AG04449 (cell line): ENCODE data around the gene CHAT.

Experiments
- CTCF ChIA-PET: fragments of 350-600 bp; formaldehyde crosslinking; extraction: SDS; loops from one replicate; lab custom pipeline; 2021; ENCODE audit warnings: antibody characterized with exemption; lab: Yijun Ruan, JAX
- POLR2A ChIA-PET: fragments of 400-600, 350-600 bp; formaldehyde crosslinking; extraction: SDS; loops from one replicate; lab custom pipeline; 2020; ENCODE audit warnings: antibody characterized with exemption, inconsistent platforms; lab: Yijun Ruan, JAX
- DNase-seq: peaks from one replicate; pipeline ENCODE4 v3.0.0-alpha.2; 2010; ENCODE audit warnings: low read depth, low spot score
- H3K4me3 ChIP-seq: 2 replicates; pipeline ENCODE4 v1.5.1; 2011; ENCODE audit warnings: low read depth, mild to moderate bottlenecking, control low read depth, low read length
- TF ChIP-seq, protein P1 (sequence below): IDR thresholded peaks from one replicate; pipeline ENCODE4 v1.5.1; 2011; ENCODE audit warnings: mild to moderate bottlenecking, moderate library complexity, low read length, control low read depth, inconsistent platforms; ENCODE audit not compliant: insufficient read depth; ENCODE audit errors: missing control alignments

CHAT gene

DNA sequence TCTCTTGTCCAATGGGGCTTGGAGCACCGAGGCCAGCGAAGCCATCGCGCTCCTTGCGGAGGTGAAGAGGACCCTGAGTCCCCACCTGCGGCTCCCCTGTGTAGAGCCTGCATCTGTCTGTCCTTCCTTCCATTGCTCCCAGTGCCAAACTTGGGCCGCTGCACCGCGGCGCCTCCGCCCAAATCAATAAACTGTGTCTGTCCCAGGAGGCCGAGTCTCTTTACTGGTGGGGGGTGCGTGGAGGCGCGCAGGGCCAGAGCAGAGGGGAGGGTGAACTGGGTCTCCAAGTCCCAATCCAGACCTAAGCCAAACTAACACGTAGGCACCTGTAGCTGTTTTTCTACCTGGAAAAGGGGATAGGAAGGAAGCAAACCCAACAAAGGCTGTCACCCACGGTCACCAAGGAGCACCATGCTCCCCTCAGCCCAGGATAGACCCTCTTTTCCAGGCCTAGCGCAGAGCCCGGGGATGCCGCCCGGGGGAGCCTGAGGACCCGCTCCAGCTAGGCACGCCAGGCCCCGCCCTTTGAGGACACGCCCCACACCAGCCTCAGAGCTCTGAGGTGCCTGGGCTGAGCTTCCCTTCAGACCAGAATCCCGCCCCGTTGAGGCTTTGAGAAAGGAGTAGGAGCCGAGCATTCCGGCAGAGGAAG is 1.2 kb upstream of the CHAT start:
- ChIA-PET POLR2A (no interaction called here), CTCF (no interaction called here)

DNA sequence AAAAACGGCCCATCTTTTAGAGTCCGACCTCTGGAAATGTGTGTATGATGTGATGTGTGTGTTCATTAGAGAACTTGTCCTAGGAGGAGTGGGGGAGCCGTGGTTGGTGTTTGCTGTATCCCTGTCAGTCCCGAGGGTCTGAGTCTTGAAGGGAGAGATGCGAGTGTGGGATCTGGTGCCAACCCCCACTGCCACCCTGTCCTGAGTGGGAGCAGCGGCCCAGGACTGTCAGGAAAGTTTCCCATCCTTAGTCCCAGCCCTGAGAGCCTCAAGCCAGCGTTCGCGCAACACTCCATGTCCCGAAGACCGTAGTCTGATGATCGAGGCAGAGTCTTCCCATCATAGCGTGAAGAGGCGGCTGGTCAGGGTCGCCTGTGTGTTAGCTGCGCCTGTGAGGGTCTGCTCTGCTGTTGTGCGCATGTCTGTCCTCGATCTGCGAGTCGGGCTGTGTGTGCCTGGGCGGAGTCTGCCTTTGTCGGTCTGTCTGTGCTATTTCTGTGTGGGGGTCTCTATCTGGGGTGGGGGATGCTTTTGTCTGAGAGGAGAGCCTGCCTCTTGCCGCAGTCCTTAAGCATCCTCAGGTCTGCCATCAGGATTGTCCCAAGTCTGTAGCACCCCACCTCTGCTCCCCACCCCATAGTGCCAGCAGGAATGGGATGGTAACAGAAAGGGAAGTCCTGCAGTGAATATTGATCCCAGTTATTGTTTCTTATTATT is 514 bp upstream of the CHAT start:
- TF ChIP-seq, protein P1, sequence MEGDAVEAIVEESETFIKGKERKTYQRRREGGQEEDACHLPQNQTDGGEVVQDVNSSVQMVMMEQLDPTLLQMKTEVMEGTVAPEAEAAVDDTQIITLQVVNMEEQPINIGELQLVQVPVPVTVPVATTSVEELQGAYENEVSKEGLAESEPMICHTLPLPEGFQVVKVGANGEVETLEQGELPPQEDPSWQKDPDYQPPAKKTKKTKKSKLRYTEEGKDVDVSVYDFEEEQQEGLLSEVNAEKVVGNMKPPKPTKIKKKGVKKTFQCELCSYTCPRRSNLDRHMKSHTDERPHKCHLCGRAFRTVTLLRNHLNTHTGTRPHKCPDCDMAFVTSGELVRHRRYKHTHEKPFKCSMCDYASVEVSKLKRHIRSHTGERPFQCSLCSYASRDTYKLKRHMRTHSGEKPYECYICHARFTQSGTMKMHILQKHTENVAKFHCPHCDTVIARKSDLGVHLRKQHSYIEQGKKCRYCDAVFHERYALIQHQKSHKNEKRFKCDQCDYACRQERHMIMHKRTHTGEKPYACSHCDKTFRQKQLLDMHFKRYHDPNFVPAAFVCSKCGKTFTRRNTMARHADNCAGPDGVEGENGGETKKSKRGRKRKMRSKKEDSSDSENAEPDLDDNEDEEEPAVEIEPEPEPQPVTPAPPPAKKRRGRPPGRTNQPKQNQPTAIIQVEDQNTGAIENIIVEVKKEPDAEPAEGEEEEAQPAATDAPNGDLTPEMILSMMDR = no peak
- no peak overlapping the region for H3K4me3 ChIP-seq
- POLR2A ChIA-PET = no interaction called here
- CTCF ChIA-PET = no interaction called here
- DNase-seq = no peak

More for the DNA sequence above, 1.2 kb upstream of the CHAT start:
- DNase-seq = no peak
- TF ChIP-seq, protein P1 = no peak
- H3K4me3 ChIP-seq = no peak overlapping the region

DNA sequence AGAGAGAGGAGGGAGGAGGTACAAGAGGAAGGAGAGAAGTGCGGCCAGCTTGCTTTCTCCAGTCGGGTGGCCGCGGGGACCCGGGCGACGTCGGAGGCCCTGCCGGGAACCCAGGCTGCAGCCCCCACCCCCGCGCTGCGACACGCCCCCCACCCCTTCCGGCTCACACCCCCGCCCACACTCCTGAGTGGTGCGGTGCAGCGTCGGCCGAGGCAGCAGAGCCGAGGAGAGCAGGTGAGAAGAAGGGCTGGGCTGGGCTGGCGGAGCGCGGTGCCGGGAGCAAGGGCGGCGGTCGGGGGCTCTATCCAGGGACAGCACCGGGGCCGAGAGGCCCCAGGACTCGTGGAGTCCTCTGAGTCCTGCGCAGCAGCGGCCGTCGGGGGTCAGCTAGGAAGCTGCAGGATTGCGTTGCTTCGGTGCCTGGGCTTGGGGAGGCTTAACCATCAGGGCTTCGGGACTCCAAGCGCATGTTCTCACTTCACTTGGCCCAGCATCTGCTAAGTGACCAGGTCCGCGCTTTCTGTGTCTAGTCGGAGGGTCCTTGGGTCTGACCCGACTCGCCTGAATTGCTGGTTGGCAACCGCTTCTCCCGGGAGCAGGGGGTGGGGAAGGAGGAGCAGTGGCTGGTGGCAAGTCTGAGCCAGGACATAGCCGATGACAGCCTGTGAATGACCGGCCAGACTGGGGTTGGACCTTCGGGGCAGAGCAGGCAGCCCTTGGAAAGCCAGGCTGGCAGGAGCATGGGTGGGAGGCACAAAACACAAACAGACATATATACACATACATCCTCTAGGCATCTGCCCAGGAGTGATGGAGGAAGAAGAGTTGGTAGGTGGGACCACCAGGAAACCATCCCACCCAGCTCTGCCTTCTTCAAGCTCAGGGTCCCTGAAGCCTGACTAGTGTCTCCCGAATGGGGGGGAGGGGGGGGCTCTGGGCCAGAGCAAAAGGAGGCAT is 683 bp downstream of the CHAT start:
- TF ChIP-seq, protein P1 = no peak
- CTCF ChIA-PET = no interaction called here
- H3K4me3 ChIP-seq = no peak overlapping the region
- POLR2A ChIA-PET = no interaction called here
- DNase-seq = no peak

DNA sequence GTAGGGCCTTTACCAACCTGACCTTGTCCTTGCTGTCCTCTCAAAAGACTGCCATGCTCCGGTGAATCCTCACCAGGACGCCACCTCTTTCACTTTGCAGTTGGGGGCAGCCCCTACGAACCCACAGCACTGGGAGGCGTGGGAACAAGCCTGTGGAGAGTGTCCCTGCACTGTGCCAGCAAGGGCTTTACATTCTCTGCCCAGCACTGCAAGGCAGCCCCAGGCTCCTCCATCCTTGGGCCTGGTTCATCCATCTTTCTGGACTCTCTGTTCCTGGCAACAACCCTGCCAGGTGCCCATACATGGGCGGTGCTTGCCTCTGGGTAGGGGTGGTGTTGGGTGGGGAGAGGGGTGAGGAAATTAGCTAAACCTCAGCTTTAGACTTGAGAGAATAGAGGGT is 1.4 kb downstream of the CHAT start:
- no peak for DNase-seq
- ChIA-PET POLR2A (no interaction called here), CTCF (no interaction called here)
- no peak overlapping the region for H3K4me3 ChIP-seq
- TF ChIP-seq, protein P1 = no peak

DNA sequence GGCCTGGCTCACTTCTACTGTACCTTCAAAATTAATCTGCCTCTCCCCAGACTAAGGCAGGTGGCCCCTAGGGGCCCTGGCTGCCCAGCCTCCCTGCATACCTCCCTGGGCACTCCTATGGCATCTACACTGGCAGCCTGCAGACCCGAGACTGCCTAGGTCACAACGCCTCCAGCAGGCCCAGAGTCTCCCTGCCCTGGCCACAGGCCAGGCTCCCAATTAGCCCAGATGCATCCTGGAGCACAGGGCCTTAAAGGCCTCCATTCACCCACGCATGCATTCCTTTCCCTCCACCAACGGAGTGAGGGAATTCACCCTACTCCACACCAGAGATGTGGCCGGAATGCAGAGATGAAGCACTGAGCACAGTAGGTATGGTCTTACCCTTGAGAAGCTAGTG is 1.9 kb downstream of the CHAT start:
- POLR2A ChIA-PET = no interaction called here
- CTCF ChIA-PET = no interaction called here
- TF ChIP-seq, protein P1 = no peak
- DNase-seq = no peak
- H3K4me3 ChIP-seq = no peak overlapping the region
